ENCODE measurements around the gene NEDD4L. TPM values are rescaled to one million over a fixed set of nuclear protein-coding genes. Genes with fewer than 3 reads are reported as not detected.

NEDD4L gene
- total and polyA plus RNA-seq, 3 donors from 2014 or later: 14.3 to 43.1 (median 42.7) TPM

DNA sequence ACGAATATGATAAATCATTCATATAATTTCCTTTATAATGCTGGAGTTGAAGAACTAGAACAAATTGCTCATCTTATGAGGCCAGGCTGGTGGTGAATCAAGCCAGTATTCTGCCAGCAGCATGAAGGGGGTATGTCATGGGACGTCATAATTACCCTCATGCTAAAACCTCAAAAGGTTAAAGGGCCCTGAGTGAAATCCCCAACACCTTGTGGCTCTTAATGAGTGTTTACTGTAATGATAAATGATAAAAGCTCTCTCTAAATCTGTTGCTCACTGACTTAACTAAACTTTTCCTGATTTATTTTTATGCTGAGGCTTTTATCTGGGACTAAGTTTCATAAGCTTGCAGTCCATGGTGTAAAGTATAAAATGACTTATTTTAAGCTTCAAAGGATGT lies 18.3 kb upstream of the NEDD4L start:
- no peak for TF ChIP-seq POLR2A (IDR thresholded peaks at IDR 0.05)
- TF ChIP-seq, protein P1, sequence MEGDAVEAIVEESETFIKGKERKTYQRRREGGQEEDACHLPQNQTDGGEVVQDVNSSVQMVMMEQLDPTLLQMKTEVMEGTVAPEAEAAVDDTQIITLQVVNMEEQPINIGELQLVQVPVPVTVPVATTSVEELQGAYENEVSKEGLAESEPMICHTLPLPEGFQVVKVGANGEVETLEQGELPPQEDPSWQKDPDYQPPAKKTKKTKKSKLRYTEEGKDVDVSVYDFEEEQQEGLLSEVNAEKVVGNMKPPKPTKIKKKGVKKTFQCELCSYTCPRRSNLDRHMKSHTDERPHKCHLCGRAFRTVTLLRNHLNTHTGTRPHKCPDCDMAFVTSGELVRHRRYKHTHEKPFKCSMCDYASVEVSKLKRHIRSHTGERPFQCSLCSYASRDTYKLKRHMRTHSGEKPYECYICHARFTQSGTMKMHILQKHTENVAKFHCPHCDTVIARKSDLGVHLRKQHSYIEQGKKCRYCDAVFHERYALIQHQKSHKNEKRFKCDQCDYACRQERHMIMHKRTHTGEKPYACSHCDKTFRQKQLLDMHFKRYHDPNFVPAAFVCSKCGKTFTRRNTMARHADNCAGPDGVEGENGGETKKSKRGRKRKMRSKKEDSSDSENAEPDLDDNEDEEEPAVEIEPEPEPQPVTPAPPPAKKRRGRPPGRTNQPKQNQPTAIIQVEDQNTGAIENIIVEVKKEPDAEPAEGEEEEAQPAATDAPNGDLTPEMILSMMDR (IDR thresholded peaks at IDR 0.05): no peak
- H3K4me1 ChIP-seq: no peaks in the 10 kb centered on the region
- no peak overlapping the region for H3K4me3 ChIP-seq
- WGBS, 2 donors: 72 to 82% methylated on average over 2 of the region's 2 CpGs
- H3K27ac ChIP-seq: no peak overlapping the region
- no peaks in the 10 kb centered on the region for H3K9me3 ChIP-seq
- H3K27me3 ChIP-seq: no peaks in the 10 kb centered on the region
- no peak for DNase-seq
- H3K36me3 ChIP-seq (ENCODE audit: low read depth, missing control alignments): no peaks in the 10 kb centered on the region
- intact Hi-C loops (cut with DNase I; ENCODE audit: low total_unique reads): no loop called here

DNA sequence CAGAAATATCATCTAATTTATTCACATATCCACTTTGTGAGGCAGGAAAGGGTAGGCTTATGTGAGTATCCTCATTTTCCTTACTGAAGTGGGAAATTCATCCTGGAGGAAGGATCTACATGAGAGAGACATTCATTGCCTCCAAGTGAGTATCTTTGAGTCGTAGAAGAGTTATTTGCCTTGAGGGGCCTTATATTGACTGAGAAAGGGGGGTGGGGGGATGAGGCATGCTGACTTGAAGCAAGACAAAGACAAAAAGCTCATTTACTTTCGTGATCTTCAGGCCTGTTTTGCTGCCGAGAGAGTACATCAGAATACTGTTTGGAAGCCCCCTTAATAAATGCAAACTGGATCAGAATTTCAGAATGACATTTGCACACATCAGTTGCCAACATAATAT lies 17.6 kb upstream of the NEDD4L start:
- H3K4me1 ChIP-seq: no peaks in the 10 kb centered on the region
- H3K36me3 ChIP-seq (ENCODE audit: low read depth, missing control alignments): no peaks in the 10 kb centered on the region
- H3K27ac ChIP-seq: no peak overlapping the region
- DNase-seq: no peak
- H3K9me3 ChIP-seq: no peaks in the 10 kb centered on the region
- 86 to 89% methylated on average over 3 of the region's 3 CpGs for WGBS, 2 donors
- no peak for TF ChIP-seq POLR2A (IDR thresholded peaks at IDR 0.05)
- TF ChIP-seq, protein P1 (IDR thresholded peaks at IDR 0.05): no peak
- no peak overlapping the region for H3K4me3 ChIP-seq
- intact Hi-C loops (cut with DNase I; ENCODE audit: low total_unique reads): no loop called here
- H3K27me3 ChIP-seq: no peaks in the 10 kb centered on the region

DNA sequence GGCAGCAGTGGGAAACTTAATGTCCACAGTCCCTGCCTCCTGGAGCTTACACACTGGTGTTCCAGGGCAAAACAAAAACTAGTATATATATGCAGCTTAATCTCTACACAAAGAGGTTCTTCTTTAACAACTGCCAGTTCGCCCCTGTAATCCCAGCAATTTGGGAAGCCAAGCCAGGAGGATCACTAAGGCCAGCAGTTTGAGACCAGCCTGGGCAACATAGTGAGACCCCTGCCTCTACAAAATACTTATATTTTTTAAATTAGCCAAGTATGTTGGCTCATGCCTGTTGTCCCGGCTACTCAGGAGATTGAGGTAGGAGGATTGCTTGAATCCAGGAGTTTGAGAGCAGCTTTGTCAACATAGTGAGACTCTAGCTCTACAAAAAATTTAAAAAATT lies 17.2 kb upstream of the NEDD4L start:
- no peaks in the 10 kb centered on the region for H3K4me1 ChIP-seq
- DNase-seq: no peak
- WGBS, 2 donors: 50 to 69% methylated on average over 2 of the region's 2 CpGs
- no peak for TF ChIP-seq POLR2A (IDR thresholded peaks at IDR 0.05)
- TF ChIP-seq, protein P1 (IDR thresholded peaks at IDR 0.05): no peak
- no peak overlapping the region for H3K4me3 ChIP-seq
- H3K27me3 ChIP-seq: no peaks in the 10 kb centered on the region
- intact Hi-C loops (cut with DNase I; ENCODE audit: low total_unique reads): no loop called here
- H3K36me3 ChIP-seq (ENCODE audit: low read depth, missing control alignments): no peaks in the 10 kb centered on the region
- H3K27ac ChIP-seq: no peak overlapping the region
- no peaks in the 10 kb centered on the region for H3K9me3 ChIP-seq

DNA sequence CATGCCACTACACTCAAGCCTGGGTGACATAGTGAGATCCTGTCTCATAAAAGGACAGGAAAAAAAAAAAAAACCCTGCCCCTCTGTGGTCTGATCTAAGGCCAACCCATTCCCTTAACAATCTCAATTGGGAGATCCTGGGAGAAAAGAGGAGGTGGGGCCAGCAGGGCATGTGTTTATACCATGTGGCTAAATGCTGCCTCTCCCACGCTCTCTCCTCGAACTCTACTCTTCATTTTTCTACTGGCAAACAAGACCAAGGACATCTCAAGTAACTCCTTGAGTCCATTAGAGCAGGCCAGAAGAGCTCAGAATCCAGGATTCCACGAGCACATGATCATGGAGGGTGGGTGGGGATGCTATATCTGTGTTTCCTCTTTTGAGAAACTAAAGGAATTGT lies 16.7 kb upstream of the NEDD4L start:
- no peak for TF ChIP-seq POLR2A (IDR thresholded peaks at IDR 0.05)
- TF ChIP-seq, protein P1 (IDR thresholded peaks at IDR 0.05): no peak
- Histone ChIP-seq H3K4me1 (no peaks in the 10 kb centered on the region), H3K27ac (no peak overlapping the region), H3K4me3 (no peak overlapping the region), H3K9me3 (no peaks in the 10 kb centered on the region), H3K36me3 (ENCODE audit: low read depth, missing control alignments) (no peaks in the 10 kb centered on the region), H3K27me3 (no peaks in the 10 kb centered on the region)
- intact Hi-C loops (cut with DNase I; ENCODE audit: low total_unique reads): no loop called here
- no peak for DNase-seq
- 69 to 80% methylated on average over 3 of the region's 3 CpGs for WGBS, 2 donors

DNA sequence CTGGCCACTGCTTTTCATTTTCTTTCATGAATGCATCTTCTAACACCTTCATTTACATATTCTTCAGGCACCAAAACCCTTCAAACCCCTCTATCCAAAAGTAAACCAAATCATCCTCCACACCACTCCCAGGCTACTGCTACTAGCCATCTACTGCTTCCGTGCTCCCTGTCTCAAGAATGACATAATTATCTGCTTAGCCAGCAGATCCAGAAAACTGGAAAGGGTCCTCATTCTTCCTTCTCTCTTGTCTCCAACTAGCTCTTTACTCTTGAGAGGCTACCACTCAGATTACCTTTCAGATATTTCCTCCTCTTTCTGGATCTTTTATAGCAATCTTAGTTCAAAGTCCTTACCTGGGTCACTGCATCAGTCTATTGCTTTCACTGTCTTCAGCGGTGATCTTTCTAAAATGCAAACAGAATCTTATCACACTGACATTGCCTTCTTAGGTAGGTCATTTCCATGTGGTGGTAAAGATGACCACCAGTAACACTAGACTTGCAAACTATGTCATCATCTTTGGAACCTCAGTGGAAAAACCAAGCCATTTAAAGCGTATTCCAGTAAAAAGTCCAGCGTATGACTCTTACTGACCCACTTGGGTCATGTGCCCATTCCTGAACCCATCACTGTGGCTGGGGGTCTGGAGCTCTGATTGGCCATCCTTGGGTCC lies 15.8 kb upstream of the NEDD4L start:
- WGBS, 2 donors: 94 to 95% methylated on average over 4 of the region's 4 CpGs
- TF ChIP-seq, protein P1 (IDR thresholded peaks at IDR 0.05): no peak
- Histone ChIP-seq H3K4me1 (no peaks in the 10 kb centered on the region), H3K27ac (no peak overlapping the region), H3K27me3 (no peaks in the 10 kb centered on the region), H3K4me3 (no peak overlapping the region), H3K9me3 (no peaks in the 10 kb centered on the region), H3K36me3 (ENCODE audit: low read depth, missing control alignments) (no peaks in the 10 kb centered on the region)
- intact Hi-C loops (cut with DNase I; ENCODE audit: low total_unique reads): no loop called here
- no peak for DNase-seq

Measured in testis (tissue), 3 donors.